Stomach (tissue), 9 donors: Measurements from ENCODE around the gene USP28. TPM values are rescaled to one million over a fixed set of nuclear protein-coding genes. Genes with fewer than 3 reads are reported as not detected.

Experiments used
- DNase-seq, 2 donors: peaks; one replicate each; pipeline versions ENCODE4 v3.0.0 to v3.0.0-alpha.2; 2013 to 2019
- H3K27ac ChIP-seq, 5 donors: fragments of 200-600 bp in 4 of 5; sonication (generic) in 4 of 5; one replicate each; pipeline ENCODE4 v1.5.1; 2013 to 2019; ENCODE audit warnings: mild to moderate bottlenecking in 1 of 5, moderate library complexity in 1 of 5
- H3K27me3 ChIP-seq, 3 donors: fragments of 200-600 bp; sonication (generic); one replicate each; pipeline ENCODE4 v1.5.1; 2017 to 2019; ENCODE audit warnings: mixed run types in 1 of 3
- H3K36me3 ChIP-seq, 4 donors: fragments of 200-600 bp; sonication (generic); 1 replicate in 3 of 4; 2 replicates in 1 of 4; pipeline ENCODE4 v1.5.1; 2016 to 2019
- H3K4me1 ChIP-seq, 4 donors: fragments of 200-600 bp; sonication (generic); one replicate each; pipeline ENCODE4 v1.5.1; 2016 to 2019
- H3K4me3 ChIP-seq, 4 donors: fragments of 200-600 bp; sonication (generic) in 3 of 4; one replicate each; pipeline ENCODE4 v1.5.1; 2016 to 2019; ENCODE audit warnings: mild to moderate bottlenecking in 1 of 4
- H3K9me3 ChIP-seq, 4 donors: fragments of 200-600 bp; sonication (generic); one replicate each; pipeline ENCODE4 v1.5.1; 2016 to 2019
- EP300 ChIP-seq: sonication (generic); formaldehyde crosslinking; IDR thresholded peaks from one replicate; pipeline ENCODE4 v1.6.1; 2017; ENCODE audit warnings: antibody characterized with exemption
- POLR2A ChIP-seq, 4 donors: fragments of 450-650 bp; IDR thresholded peaks; one replicate each; pipeline ENCODE4 v1.6.1; 2016; ENCODE audit warnings: antibody characterized with exemption in 4 of 4, control low read depth in 2 of 4, mild to moderate bottlenecking in 1 of 4, moderate library complexity in 1 of 4
- POLR2AphosphoS5 ChIP-seq, 3 donors: sonication (generic); formaldehyde crosslinking; IDR thresholded peaks; one replicate each; pipeline ENCODE4 v1.6.1; 2016; ENCODE audit warnings: antibody characterized with exemption in 3 of 3
- WGBS, 5 donors: extraction: QIAGEN DNeasy Blood & Tissue Kit in 3 of 5; methylation state at CpG; one replicate each; pipeline versions ENCODE4 v1.1.5 to v1.1.7; 2013 to 2018; 5-methylcytosine and 5-hydroxymethylcytosine counted together
- intact Hi-C: fragments of 100-400 bp; cut with DNase I; formaldehyde crosslinking; loops from one replicate; pipeline ENCODE4 v1.15.1; 2023; ENCODE audit warnings: low total_unique reads
- polyA plus RNA-seq, 3 donors: library from polyadenylated mRNA; stranded (reverse); fragments of 200-250 nt; gene quantifications; one replicate each; pipeline ENCODE4 v1.2.3, GENCODE V29; 2013
- total RNA-seq, 5 donors: library from RNA; depleted of rRNA; stranded (reverse); fragments of >200 nt; gene quantifications; one replicate each; pipeline versions ENCODE4 v1.1.0 to v1.2.3, GENCODE V29; 2014 to 2016
- TF ChIP-seq, protein P1 (sequence below), 7 experiments: fragments of 450-650 bp in 4 of 7; fragments of 200-600 bp in 3 of 7; sonication (generic) in 3 of 7; IDR thresholded peaks; one replicate each; pipeline ENCODE4 v1.5.1; 2016 to 2019; ENCODE audit warnings: antibody characterized with exemption in 7 of 7, control low read depth in 2 of 7, mild to moderate bottlenecking in 1 of 7
- donor health status: healthy with polysubstance abuse.
- donor health status: Bipolar disorder and iron deficiency.
- donor health status: healthy.

USP28 gene
- total and polyA plus RNA-seq, 8 donors, result 0.87 to 23.9 (median 8.0) TPM

GRCh38 chr11:113904379-113905101 lies 29.2 kb upstream of the USP28 start, which contains the start of gene HTR3B:
TSS of gene HTR3B (plus strand) at chr11:113904796. CDS start at chr11:113904934, 138 bp downstream.
- Histone ChIP-seq H3K4me1 (peaks cover 0 to 14% (median 10%) of the 10 kb centered on the region in 4 donors), H3K9me3 (no peaks in the 10 kb centered on the region), H3K4me3 (no peak within 1 kb of the TSS), H3K27me3 (no peaks in the 10 kb centered on the region), H3K36me3 (no peaks in the 10 kb centered on the region), H3K27ac (no peak within 1 kb of the TSS)
- 64 to 76% (median 71%) methylated on average over 6 of the region's 6 CpGs for WGBS, 5 donors
- intact Hi-C loops, result loop anchor here (10.0 kb wide), 1 partner anchor 340 kb away; no protein-coding TSS in a partner anchor
- DNase-seq, result no peak
- TF ChIP-seq POLR2A (IDR thresholded peaks at IDR 0.05) (no peak), POLR2AphosphoS5 (IDR thresholded peaks at IDR 0.05) (no peak), EP300 (no peak)
- TF ChIP-seq, protein P1, sequence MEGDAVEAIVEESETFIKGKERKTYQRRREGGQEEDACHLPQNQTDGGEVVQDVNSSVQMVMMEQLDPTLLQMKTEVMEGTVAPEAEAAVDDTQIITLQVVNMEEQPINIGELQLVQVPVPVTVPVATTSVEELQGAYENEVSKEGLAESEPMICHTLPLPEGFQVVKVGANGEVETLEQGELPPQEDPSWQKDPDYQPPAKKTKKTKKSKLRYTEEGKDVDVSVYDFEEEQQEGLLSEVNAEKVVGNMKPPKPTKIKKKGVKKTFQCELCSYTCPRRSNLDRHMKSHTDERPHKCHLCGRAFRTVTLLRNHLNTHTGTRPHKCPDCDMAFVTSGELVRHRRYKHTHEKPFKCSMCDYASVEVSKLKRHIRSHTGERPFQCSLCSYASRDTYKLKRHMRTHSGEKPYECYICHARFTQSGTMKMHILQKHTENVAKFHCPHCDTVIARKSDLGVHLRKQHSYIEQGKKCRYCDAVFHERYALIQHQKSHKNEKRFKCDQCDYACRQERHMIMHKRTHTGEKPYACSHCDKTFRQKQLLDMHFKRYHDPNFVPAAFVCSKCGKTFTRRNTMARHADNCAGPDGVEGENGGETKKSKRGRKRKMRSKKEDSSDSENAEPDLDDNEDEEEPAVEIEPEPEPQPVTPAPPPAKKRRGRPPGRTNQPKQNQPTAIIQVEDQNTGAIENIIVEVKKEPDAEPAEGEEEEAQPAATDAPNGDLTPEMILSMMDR (IDR thresholded peaks at IDR 0.05), result no peak

DNA sequence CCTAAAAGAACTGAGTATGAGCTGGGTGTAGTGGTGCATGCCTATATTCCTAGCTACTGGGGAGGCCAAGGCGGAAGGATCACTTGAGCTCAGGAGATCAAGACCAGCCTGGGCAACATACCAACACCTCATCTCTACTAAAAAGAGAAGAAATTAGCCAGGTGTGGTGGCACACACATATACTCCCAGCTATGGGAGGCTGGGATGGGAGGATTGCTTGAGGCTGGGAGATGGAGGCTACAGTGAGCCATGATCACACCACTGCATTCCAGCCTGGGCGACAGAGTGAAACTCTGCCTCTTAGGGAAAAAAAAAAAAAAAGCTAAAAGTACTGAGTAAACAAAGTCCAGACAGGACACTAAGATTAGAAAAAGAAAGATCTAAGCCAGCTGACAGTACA lies 25.8 kb upstream of the USP28 start:
- TF ChIP-seq, protein P1 (IDR thresholded peaks at IDR 0.05), result no peak
- no peak for TF ChIP-seq POLR2A (IDR thresholded peaks at IDR 0.05)
- TF ChIP-seq EP300, result no peak
- TF ChIP-seq POLR2AphosphoS5 (IDR thresholded peaks at IDR 0.05), result no peak
- H3K27me3 ChIP-seq, result no peaks in the 10 kb centered on the region
- no peaks in the 10 kb centered on the region for H3K9me3 ChIP-seq
- no peak overlapping the region for H3K4me3 ChIP-seq
- intact Hi-C loops, result loop anchor here (10.0 kb wide), 1 partner anchor 344 kb away; no protein-coding TSS in a partner anchor
- peaks cover 0 to 5% (median 3%) of the 10 kb centered on the region in 4 donors for H3K4me1 ChIP-seq
- DNase-seq, result no peak
- H3K27ac ChIP-seq, result no peak overlapping the region
- H3K36me3 ChIP-seq, result no peaks in the 10 kb centered on the region
- 69 to 82% (median 77%) methylated on average over 2 of the region's 2 CpGs for WGBS, 5 donors

- no peaks in the 10 kb centered on the region for H3K36me3 ChIP-seq
- TF ChIP-seq, protein P1 (IDR thresholded peaks at IDR 0.05), result peak in 5 of 7 experiments; percentile 50 to 76 (median 63)
- no peak for TF ChIP-seq POLR2A (IDR thresholded peaks at IDR 0.05)
- no peaks in the 10 kb centered on the region for H3K9me3 ChIP-seq
- WGBS, 5 donors, result 21 to 28% (median 25%) methylated on average over 10 of the region's 10 CpGs
- no peak overlapping the region for H3K4me3 ChIP-seq
- peak; percentile 37 to 77 for DNase-seq
- no peak overlapping the region for H3K27ac ChIP-seq
- intact Hi-C loops, result loop anchor here (5.0 kb wide), 1 partner anchor 366 kb away; no protein-coding TSS in a partner anchor
- no peaks in the 10 kb centered on the region for H3K27me3 ChIP-seq
- H3K4me1 ChIP-seq, result no peaks in the 10 kb centered on the region
Observed at GRCh38 chr11:113896156-113896879, 20.9 kb upstream of the USP28 start.

DNA sequence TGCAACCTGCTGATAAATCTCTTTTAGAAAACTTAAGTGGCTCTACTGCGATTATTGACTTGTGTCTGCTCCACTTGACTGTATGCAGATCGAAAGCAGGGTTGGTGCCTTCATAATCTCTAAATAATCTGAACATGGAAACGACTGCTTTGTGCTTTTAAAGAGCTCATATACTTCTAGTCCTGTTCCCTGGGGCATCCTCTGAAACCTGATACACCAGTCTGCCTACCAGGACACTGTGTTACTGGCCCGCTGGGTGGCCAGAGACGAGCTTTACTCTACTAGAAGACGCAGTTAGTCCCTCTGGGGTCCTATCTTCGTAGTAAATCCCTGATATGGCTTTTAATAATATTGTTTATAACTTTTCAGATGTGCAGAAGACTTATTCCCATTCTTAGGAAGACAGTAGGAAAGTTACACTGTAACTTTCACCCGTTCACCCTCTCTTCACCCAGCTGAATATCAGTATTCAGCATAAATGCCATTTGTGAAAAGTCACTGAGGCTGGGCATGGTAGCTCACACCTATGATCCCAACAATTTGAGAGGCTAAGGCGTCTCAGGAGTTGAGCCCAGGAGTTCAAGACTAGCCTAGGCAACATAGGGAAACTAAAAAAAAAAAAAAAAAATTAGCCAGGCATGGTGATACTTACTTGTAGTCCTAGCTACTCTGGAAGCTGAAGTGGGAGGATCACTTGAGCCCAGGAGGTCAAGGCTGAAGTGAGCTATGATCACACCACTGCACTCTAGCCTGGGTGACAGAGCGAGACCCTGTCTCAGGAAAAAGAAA lies 20.2 kb upstream of the USP28 start:
- Histone ChIP-seq H3K27me3 (no peaks in the 10 kb centered on the region), H3K9me3 (no peaks in the 10 kb centered on the region), H3K4me3 (no peak overlapping the region), H3K27ac (no peak overlapping the region), H3K4me1 (no peaks in the 10 kb centered on the region), H3K36me3 (no peaks in the 10 kb centered on the region)
- 54 to 67% (median 58%) methylated on average over 10 of the region's 10 CpGs for WGBS, 5 donors
- no peak for DNase-seq
- no peak for TF ChIP-seq POLR2A (IDR thresholded peaks at IDR 0.05)
- TF ChIP-seq EP300, result no peak
- TF ChIP-seq, protein P1 (IDR thresholded peaks at IDR 0.05), result no peak
- no peak for TF ChIP-seq POLR2AphosphoS5 (IDR thresholded peaks at IDR 0.05)
- intact Hi-C loops, result loop anchor here (5.0 kb wide), 1 partner anchor 367 kb away; no protein-coding TSS in a partner anchor
